Hepatocyte (in vitro differentiated cells): ENCODE data around the gene TBXAS1. TPM values are rescaled to one million over a fixed set of nuclear protein-coding genes. Genes with fewer than 3 reads are reported as not detected.

Source experiments
- DNase-seq: peaks from one replicate; pipeline ENCODE4 v3.0.0-alpha.2; 2016; ENCODE audit warnings: low spot score
- H2AFZ ChIP-seq: fragments of 200-600 bp; sonication (generic); 2 replicates; pipeline ENCODE4 v1.6.0; 2016; ENCODE audit warnings: antibody characterized with exemption, mild to moderate bottlenecking
- H3K27ac ChIP-seq: fragments of 200-600 bp; sonication (generic); 2 replicates; pipeline ENCODE4 v1.5.1; 2016; ENCODE audit warnings: mild to moderate bottlenecking
- H3K27me3 ChIP-seq: fragments of 200-600 bp; sonication (generic); 2 replicates; pipeline ENCODE4 v1.6.1; 2016
- H3K36me3 ChIP-seq: fragments of 200-600 bp; sonication (generic); replicated peaks from 2 replicates; pipeline ENCODE4 v1.5.1; 2016; ENCODE audit warnings: low read depth; ENCODE audit not compliant: insufficient read depth
- H3K4me1 ChIP-seq: fragments of 200-600 bp; sonication (generic); 2 replicates; pipeline ENCODE4 v1.5.1; 2016; ENCODE audit warnings: mild to moderate bottlenecking, moderate library complexity; ENCODE audit not compliant: insufficient read depth
- H3K4me2 ChIP-seq: fragments of 200-600 bp; sonication (generic); 2 replicates; pipeline ENCODE4 v1.6.0; 2016
- H3K4me3 ChIP-seq: fragments of 200-600 bp; sonication (generic); 2 replicates; pipeline ENCODE4 v1.5.1; 2016; ENCODE audit warnings: mild to moderate bottlenecking
- H3K79me2 ChIP-seq: fragments of 200-600 bp; sonication (generic); 2 replicates; pipeline ENCODE4 v1.6.0; 2017; ENCODE audit warnings: mild to moderate bottlenecking
- H3K9me2 ChIP-seq: fragments of 200-600 bp; sonication (generic); replicated peaks from 2 replicates; pipeline ENCODE4 v1.6.0; 2017; ENCODE audit warnings: mild to moderate bottlenecking; ENCODE audit not compliant: insufficient read depth
- H3K9me3 ChIP-seq: fragments of 200-600 bp; sonication (generic); 2 replicates; pipeline ENCODE4 v1.5.1; 2016; ENCODE audit warnings: low read depth, mild to moderate bottlenecking
- H4K20me1 ChIP-seq: fragments of 200-600 bp; sonication (generic); 2 replicates; pipeline ENCODE4 v1.6.0; 2016; ENCODE audit warnings: mild to moderate bottlenecking; ENCODE audit not compliant: insufficient read depth, poor library complexity, severe bottlenecking
- EZH2 ChIP-seq: fragments of 200-600 bp; sonication (generic); IDR thresholded peaks from 2 replicates; pipeline ENCODE4 v1.6.1; 2016; ENCODE audit warnings: antibody characterized with exemption, mild to moderate bottlenecking, borderline replicate concordance
- EZH2phosphoT487 ChIP-seq: fragments of 200-600 bp; sonication (generic); IDR thresholded peaks from one replicate; pipeline ENCODE4 v1.6.1; 2018; ENCODE audit warnings: antibody characterized with exemption, mild to moderate bottlenecking, low read depth, moderate library complexity; ENCODE audit not compliant: unreplicated experiment, severe bottlenecking
- WGBS: methylation state at CpG from one replicate; pipeline ENCODE4 v1.1.6; 2016; ENCODE audit warnings: low lambda C conversion rate; ENCODE audit errors: missing lambda C conversion rate; 5-methylcytosine and 5-hydroxymethylcytosine counted together
- polyA plus RNA-seq: library from polyadenylated mRNA; unstranded; fragments of >200 nt; fragmentation: Nextera tagmentation; extraction: Ambion mirVana; gene quantifications from 2 replicates; pipeline ENCODE4 v1.2.1, GENCODE V29; 2016
- total RNA-seq: library from RNA; depleted of rRNA; stranded (reverse); fragments of >200 nt; gene quantifications from 2 replicates; pipeline ENCODE4 v1.2.3, GENCODE V29; 2014
- TF ChIP-seq, protein P1 (sequence below): fragments of 200-600 bp; sonication (generic); IDR thresholded peaks from 2 replicates; pipeline ENCODE4 v1.5.1; 2016; ENCODE audit warnings: antibody characterized with exemption, mild to moderate bottlenecking; ENCODE audit not compliant: poor library complexity

Gene TBXAS1
- total and polyA plus RNA-seq, 2 experiments from 2014 or later, result 3.9 to 11.5 TPM

DNA sequence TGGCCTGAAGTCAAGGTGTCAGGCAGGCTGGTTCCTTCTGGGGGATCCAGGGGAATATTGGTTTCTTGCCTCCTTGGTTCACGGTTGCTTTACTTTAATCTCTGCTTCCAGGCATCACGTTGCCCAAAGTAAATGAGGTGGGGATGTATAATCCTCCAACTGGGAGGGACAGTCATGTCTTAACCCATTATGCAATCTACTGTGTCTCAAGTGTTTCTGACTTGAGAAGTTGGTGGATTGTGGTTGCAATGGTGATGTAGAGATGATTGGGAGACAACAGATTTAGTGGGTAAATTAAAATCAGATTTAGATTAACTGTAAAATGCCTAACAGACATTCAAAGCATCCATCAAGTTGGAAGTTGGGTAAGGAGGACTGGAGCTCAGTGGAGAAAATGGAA, 32.7 kb downstream of the TBXAS1 start:
- TF ChIP-seq, protein P1, sequence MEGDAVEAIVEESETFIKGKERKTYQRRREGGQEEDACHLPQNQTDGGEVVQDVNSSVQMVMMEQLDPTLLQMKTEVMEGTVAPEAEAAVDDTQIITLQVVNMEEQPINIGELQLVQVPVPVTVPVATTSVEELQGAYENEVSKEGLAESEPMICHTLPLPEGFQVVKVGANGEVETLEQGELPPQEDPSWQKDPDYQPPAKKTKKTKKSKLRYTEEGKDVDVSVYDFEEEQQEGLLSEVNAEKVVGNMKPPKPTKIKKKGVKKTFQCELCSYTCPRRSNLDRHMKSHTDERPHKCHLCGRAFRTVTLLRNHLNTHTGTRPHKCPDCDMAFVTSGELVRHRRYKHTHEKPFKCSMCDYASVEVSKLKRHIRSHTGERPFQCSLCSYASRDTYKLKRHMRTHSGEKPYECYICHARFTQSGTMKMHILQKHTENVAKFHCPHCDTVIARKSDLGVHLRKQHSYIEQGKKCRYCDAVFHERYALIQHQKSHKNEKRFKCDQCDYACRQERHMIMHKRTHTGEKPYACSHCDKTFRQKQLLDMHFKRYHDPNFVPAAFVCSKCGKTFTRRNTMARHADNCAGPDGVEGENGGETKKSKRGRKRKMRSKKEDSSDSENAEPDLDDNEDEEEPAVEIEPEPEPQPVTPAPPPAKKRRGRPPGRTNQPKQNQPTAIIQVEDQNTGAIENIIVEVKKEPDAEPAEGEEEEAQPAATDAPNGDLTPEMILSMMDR, result no peak
- TF ChIP-seq EZH2, result no peak
- no peak for TF ChIP-seq EZH2phosphoT487
- no peak overlapping the region for H3K4me3 ChIP-seq
- H3K27ac ChIP-seq, result no peak overlapping the region
- H3K27me3 ChIP-seq, result no peaks in the 10 kb centered on the region
- H3K4me1 ChIP-seq, result no peaks in the 10 kb centered on the region
- DNase-seq, result no peak
- no peaks in the 10 kb centered on the region for H3K9me3 ChIP-seq
- no peak overlapping the region for H2AFZ ChIP-seq
- no peak overlapping the region for H3K4me2 ChIP-seq
- no peaks in the 10 kb centered on the region for H3K79me2 ChIP-seq
- WGBS, result 59% methylated on average over 2 of the region's 2 CpGs
- no peaks in the 10 kb centered on the region for H3K9me2 ChIP-seq
- no peaks in the 10 kb centered on the region for H3K36me3 ChIP-seq
- no peaks in the 10 kb centered on the region for H4K20me1 ChIP-seq

DNA sequence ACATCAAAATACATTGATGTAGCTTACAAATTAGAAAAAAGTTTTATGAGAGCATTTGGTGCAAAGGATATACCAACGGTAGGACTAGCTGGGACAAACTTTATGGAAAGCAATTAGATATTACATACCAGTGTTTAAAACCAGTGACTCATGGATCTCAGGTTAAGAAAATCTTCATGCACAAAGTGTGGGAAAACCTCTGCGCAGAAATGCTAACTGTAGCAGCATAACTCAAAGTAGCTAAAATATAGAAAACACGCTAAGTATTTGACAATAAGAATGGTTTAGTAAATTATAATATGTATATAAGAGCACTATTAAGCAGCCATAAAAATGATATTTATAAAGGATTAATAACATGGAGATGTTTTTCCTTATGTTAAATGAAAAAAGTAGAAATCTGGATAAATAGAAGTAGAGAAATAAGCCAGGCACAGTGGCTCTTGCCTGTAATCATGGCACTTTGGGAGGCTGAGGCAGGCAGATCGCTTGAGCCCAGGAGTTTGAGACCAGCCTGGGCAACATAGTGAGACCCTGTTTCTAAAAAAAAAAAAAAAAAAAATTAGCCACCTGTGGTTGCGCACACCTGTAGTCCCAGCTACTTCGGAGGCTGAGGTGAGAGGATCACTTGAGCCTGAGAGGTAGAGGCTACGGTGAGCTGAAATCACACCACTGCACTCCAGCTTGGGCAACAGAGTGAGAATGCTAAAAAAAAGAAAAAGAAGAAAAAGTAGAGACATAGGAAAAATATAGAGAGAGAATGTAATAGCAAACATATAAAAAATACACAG, 37.2 kb downstream of the TBXAS1 start:
- H3K27ac ChIP-seq, result no peak overlapping the region
- no peaks in the 10 kb centered on the region for H4K20me1 ChIP-seq
- no peaks in the 10 kb centered on the region for H3K27me3 ChIP-seq
- H3K79me2 ChIP-seq, result no peaks in the 10 kb centered on the region
- TF ChIP-seq, protein P1, result no peak
- TF ChIP-seq EZH2phosphoT487 (no peak), EZH2 (no peak)
- WGBS, result 96% methylated on average over 7 of the region's 7 CpGs
- no peak for DNase-seq
- no peaks in the 10 kb centered on the region for H3K9me2 ChIP-seq
- H3K4me2 ChIP-seq, result no peak overlapping the region
- no peaks in the 10 kb centered on the region for H3K36me3 ChIP-seq
- H3K4me3 ChIP-seq, result no peak overlapping the region
- no peak overlapping the region for H2AFZ ChIP-seq
- H3K4me1 ChIP-seq, result peaks cover 5% of the 10 kb centered on the region
- H3K9me3 ChIP-seq, result no peaks in the 10 kb centered on the region

DNA sequence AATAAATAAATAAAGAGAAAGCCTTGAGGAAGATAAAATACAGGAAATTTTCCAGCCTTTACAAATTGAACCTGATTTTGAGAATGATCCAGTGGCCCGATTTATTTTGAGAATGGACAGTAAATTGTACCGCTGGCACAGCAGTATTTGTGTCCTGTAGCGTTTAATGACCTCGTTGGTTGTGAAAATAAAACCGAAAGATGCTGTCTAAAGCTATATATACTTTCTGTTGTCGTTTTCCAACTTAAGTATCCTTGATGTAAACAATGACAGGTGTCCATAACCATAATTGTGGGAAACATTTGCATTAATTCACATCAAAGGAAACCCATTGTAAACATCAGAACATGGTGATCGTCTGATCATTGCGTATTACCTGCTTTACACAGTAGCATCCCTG, 38.8 kb downstream of the TBXAS1 start:
- Histone ChIP-seq H3K4me3 (no peak overlapping the region), H3K4me2 (no peak overlapping the region), H3K27ac (no peak overlapping the region), H4K20me1 (no peaks in the 10 kb centered on the region), H3K36me3 (no peaks in the 10 kb centered on the region), H3K79me2 (no peaks in the 10 kb centered on the region), H3K9me3 (no peaks in the 10 kb centered on the region), H3K9me2 (no peaks in the 10 kb centered on the region), H2AFZ (no peak overlapping the region), H3K27me3 (no peaks in the 10 kb centered on the region), H3K4me1 (peaks cover 7% of the 10 kb centered on the region)
- WGBS, result 78% methylated on average over 8 of the region's 8 CpGs
- TF ChIP-seq EZH2 (no peak), EZH2phosphoT487 (no peak)
- TF ChIP-seq, protein P1, result no peak
- no peak for DNase-seq
